ENCODE measurements around the gene RXFP3.

The RXFP3 gene, protein sequence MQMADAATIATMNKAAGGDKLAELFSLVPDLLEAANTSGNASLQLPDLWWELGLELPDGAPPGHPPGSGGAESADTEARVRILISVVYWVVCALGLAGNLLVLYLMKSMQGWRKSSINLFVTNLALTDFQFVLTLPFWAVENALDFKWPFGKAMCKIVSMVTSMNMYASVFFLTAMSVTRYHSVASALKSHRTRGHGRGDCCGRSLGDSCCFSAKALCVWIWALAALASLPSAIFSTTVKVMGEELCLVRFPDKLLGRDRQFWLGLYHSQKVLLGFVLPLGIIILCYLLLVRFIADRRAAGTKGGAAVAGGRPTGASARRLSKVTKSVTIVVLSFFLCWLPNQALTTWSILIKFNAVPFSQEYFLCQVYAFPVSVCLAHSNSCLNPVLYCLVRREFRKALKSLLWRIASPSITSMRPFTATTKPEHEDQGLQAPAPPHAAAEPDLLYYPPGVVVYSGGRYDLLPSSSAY

DNA sequence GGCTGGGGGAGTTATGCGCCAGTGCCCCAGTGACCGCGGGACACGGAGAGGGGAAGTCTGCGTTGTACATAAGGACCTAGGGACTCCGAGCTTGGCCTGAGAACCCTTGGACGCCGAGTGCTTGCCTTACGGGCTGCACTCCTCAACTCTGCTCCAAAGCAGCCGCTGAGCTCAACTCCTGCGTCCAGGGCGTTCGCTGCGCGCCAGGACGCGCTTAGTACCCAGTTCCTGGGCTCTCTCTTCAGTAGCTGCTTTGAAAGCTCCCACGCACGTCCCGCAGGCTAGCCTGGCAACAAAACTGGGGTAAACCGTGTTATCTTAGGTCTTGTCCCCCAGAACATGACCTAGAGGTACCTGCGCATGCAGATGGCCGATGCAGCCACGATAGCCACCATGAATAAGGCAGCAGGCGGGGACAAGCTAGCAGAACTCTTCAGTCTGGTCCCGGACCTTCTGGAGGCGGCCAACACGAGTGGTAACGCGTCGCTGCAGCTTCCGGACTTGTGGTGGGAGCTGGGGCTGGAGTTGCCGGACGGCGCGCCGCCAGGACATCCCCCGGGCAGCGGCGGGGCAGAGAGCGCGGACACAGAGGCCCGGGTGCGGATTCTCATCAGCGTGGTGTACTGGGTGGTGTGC, at the start of gene RXFP3:
Gene RXFP3, plus strand, starts transcription at position 6 of the 636 bp plus-strand sequence. Its CDS starts 355 bp downstream, at position 361.
- peak; percentile 13 for DNase-seq (ENCODE audit: low read depth)
- Histone ChIP-seq H3K36me3 (ENCODE audit: control insufficient read depth, insufficient read depth, low read length, severe bottlenecking) (no peaks in the 10 kb centered on the region), H3K27me3 (replicated peaks; ENCODE audit: control insufficient read depth, insufficient read depth, low read length) (peaks cover 40% of the 10 kb centered on the region), H3K4me3 (ENCODE audit: low read length) (peak within 1 kb of the TSS; percentile 89), H3K9me3 (ENCODE audit: control insufficient read depth, low read length) (peaks cover 3% of the 10 kb centered on the region), H3K9ac (ENCODE audit: low read length) (no peak within 1 kb of the TSS), H3K4me1 (ENCODE audit: control insufficient read depth, insufficient read depth, low read length) (peaks cover 23% of the 10 kb centered on the region)

DNA sequence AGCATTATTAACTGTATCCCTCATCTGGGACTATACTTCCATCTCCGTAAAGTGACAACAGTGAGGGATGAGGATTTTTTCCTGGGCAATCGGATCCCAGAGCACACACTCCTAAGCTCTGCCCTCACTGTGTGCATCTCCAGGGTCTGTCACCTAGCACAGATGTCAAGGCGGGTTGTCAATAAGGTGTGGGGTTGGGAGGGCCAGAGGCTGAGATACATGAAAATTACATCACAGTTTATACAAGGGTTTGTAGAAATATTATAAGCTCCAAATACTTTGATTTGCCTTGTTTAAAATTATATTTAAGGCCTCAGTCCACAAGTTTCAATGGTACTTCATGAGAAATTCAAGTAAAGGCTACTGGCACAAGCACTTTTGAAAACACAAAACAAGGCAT, 48.9 kb upstream of the RXFP3 start:
- Histone ChIP-seq H3K4me1 (ENCODE audit: control insufficient read depth, insufficient read depth, low read length) (peaks cover 60% of the 10 kb centered on the region), H3K9ac (ENCODE audit: low read length) (no peak overlapping the region)

DNA sequence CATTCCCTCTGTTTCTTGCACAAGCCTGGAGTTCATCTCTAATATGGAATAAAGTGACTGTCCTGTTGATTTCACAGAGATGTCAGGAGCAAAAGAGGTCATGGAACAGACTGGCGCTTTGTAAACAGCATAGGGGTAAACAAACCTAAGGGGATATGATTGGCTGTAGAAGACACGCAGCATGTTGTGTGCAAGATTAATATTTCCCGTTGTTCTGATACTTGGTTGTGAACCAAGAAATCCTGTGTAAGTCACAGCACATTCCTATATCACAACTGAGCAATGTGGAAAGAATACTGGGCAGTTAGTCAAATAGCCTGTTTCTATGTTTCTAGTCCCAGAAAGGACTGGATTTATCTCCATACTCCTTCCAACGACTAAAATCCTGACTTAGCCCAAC, 47.6 kb upstream of the RXFP3 start:
- Histone ChIP-seq H3K4me3 (ENCODE audit: low read length) (peak overlapping the region; percentile 89), H3K9ac (ENCODE audit: low read length) (peak overlapping the region; percentile 10), H3K27me3 (replicated peaks; ENCODE audit: control insufficient read depth, insufficient read depth, low read length) (no peaks in the 10 kb centered on the region), H3K4me1 (ENCODE audit: control insufficient read depth, insufficient read depth, low read length) (peaks cover 71% of the 10 kb centered on the region), H3K9me3 (ENCODE audit: control insufficient read depth, low read length) (no peaks in the 10 kb centered on the region), H3K36me3 (ENCODE audit: control insufficient read depth, insufficient read depth, low read length, severe bottlenecking) (no peaks in the 10 kb centered on the region)
- peak; percentile 63 for DNase-seq (ENCODE audit: low read depth)

More for the DNA sequence above, 48.9 kb upstream of the RXFP3 start:
- no peaks in the 10 kb centered on the region for H3K9me3 ChIP-seq (ENCODE audit: control insufficient read depth, low read length)
- H3K4me3 ChIP-seq (ENCODE audit: low read length): no peak overlapping the region
- H3K27me3 ChIP-seq (replicated peaks; ENCODE audit: control insufficient read depth, insufficient read depth, low read length): no peaks in the 10 kb centered on the region
- DNase-seq (ENCODE audit: low read depth): no peak
- H3K36me3 ChIP-seq (ENCODE audit: control insufficient read depth, insufficient read depth, low read length, severe bottlenecking): no peaks in the 10 kb centered on the region

DNA sequence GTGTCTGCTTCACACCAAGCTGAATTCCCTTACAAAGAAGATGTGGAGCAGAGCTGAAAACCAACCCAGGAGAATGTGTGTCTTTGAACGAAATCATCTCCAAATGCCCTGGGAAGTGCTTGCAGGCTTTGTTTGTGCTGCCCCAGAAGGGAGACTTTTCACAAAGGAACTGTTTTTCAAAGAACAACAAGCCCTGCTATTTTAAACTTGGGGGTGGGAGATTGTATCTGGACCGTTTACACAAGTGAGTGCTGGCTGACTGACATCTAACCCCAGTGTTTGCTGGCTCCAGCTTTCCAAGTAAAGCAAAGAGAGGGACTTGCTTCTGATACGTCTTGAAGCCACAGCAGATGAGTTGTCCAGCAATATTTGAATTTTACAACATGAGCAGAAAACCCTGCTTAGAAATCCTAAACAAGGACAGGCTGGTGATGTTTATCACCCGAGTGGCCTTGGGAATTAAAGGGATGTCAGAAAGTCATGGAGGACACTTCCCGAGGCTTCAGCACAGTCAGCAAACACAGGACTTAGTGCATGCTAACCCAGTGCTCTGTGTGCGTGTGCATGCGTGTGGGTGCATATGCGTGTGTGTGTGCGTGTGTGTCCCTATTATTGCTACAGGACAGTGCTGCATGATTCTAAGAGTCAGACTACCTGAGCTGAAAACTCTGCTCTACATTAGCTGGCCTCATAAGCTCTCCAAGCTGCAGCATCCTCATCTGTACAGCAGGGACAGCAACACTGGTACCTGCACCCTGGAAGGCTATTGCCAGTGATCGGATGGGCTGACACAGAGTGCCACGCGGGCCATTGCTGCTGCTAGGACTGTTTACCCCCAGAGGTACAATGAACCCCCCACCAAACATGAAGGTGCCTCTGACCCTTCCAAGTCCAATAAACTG, 45.8 kb upstream of the RXFP3 start:
- Histone ChIP-seq H3K36me3 (ENCODE audit: control insufficient read depth, insufficient read depth, low read length, severe bottlenecking) (no peaks in the 10 kb centered on the region), H3K4me1 (ENCODE audit: control insufficient read depth, insufficient read depth, low read length) (peaks cover 76% of the 10 kb centered on the region), H3K27me3 (replicated peaks; ENCODE audit: control insufficient read depth, insufficient read depth, low read length) (no peaks in the 10 kb centered on the region), H3K9ac (ENCODE audit: low read length) (peak overlapping the region; percentile 89), H3K4me3 (ENCODE audit: low read length) (peak overlapping the region; percentile 89), H3K9me3 (ENCODE audit: control insufficient read depth, low read length) (no peaks in the 10 kb centered on the region)
- DNase-seq (ENCODE audit: low read depth): peak; percentile 65

DNA sequence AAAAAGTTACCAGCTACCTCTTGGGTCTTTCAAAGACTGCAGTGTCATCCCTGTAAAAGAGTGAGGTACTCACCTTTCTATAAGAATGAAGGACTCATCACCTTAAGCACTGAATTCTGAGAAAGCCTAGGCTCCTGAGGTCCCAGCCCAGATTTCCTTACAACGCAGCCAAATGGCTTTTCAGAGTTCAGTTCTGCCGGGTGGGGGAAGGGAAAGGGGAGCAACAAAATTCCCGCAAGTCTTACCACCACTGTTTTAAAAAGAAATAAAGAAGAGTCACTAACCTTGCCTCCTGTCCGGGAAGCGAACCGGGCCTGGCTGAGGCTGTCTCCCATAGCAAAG, 44.8 kb upstream of the RXFP3 start:
- Histone ChIP-seq H3K4me1 (ENCODE audit: control insufficient read depth, insufficient read depth, low read length) (peaks cover 68% of the 10 kb centered on the region), H3K27me3 (replicated peaks; ENCODE audit: control insufficient read depth, insufficient read depth, low read length) (no peaks in the 10 kb centered on the region), H3K9me3 (ENCODE audit: control insufficient read depth, low read length) (no peaks in the 10 kb centered on the region), H3K9ac (ENCODE audit: low read length) (peak overlapping the region; percentile 89), H3K4me3 (ENCODE audit: low read length) (peak overlapping the region; percentile 89), H3K36me3 (ENCODE audit: control insufficient read depth, insufficient read depth, low read length, severe bottlenecking) (no peaks in the 10 kb centered on the region)
- no peak for DNase-seq (ENCODE audit: low read depth)

DNA sequence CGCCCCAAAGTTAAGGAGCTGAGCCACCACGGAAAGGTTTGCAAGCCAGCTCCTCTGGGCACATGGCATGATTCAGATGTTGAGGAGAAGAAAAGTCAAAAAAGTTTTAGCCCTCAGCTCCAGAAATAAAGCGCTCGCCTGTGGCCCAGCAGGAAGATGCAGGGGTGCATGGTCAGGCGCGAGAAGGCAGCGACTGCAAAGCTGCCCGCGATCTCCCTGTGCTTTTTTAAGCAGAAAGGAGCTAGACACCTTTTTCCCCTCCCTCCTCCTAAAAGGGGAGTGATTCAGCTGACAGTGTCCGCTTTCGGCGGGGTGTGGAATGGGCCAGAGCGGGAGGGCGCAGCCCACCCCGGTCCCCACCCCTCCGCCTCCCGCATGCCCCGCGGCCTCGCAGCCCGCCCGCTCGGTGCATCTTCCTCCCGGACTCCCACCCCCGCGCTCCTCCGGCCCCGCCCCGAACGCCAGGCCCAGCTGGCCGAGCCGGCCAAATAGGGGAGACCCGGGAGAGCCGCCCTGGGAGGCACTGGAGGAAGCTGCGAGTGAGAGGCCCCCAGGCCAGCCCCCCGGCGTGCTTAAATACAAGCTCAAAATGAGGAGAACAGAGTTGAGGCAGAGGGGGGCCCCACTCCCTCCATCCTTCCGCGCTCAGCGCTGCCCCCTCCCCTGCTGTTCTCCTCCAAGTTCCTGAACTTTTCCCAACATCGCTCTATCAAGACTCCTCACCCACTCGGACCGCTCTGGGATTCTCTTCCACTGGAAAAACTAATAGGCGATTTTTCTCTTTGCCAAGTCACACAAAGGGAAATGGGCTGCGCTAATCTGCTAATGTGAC, 44.2 kb upstream of the RXFP3 start, which contains the start of gene ADAMTS12:
Gene ADAMTS12, minus strand, starts transcription at position 203 of the 832 bp plus-strand sequence. Its CDS starts 134 bp downstream, at position 69.
- H3K27me3 ChIP-seq (replicated peaks; ENCODE audit: control insufficient read depth, insufficient read depth, low read length): no peaks in the 10 kb centered on the region
- H3K9me3 ChIP-seq (ENCODE audit: control insufficient read depth, low read length): no peaks in the 10 kb centered on the region
- peak within 1 kb of the TSS; percentile 89 for H3K4me3 ChIP-seq (ENCODE audit: low read length)
- H3K36me3 ChIP-seq (ENCODE audit: control insufficient read depth, insufficient read depth, low read length, severe bottlenecking): no peaks in the 10 kb centered on the region
- DNase-seq (ENCODE audit: low read depth): peak; percentile 84
- H3K9ac ChIP-seq (ENCODE audit: low read length): peak within 1 kb of the TSS; percentile 89
- peaks cover 64% of the 10 kb centered on the region for H3K4me1 ChIP-seq (ENCODE audit: control insufficient read depth, insufficient read depth, low read length)

DNA sequence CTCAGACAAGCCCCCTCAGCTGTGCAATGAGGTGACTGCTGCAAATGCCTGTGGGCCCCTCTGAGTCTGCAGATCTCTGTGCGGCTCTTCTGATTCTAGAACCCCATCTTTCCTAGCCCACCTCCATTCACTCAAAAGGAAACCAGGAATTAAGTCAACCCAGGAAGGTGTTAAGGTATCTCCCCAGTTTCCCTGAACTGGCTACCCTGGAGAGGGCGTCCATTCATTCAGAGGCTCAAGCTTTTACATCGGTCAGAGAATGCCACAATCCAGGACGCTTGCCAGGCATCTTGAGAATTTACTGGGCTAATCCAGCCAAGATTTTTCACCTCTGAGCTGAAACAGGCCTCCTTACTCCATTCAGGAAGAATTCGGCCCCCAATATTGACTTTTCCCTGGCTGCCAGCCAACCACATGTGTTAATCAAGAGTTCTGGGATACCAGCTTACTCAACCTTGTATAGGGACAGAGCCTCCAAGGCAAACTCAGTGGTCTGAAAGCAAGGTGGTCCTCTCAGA, 43.5 kb upstream of the RXFP3 start:
- peak overlapping the region; percentile 89 for H3K4me3 ChIP-seq (ENCODE audit: low read length)
- H3K4me1 ChIP-seq (ENCODE audit: control insufficient read depth, insufficient read depth, low read length): peaks cover 58% of the 10 kb centered on the region
- H3K36me3 ChIP-seq (ENCODE audit: control insufficient read depth, insufficient read depth, low read length, severe bottlenecking): no peaks in the 10 kb centered on the region
- DNase-seq (ENCODE audit: low read depth): peak; percentile 95
- no peaks in the 10 kb centered on the region for H3K27me3 ChIP-seq (replicated peaks; ENCODE audit: control insufficient read depth, insufficient read depth, low read length)
- H3K9me3 ChIP-seq (ENCODE audit: control insufficient read depth, low read length): no peaks in the 10 kb centered on the region
- peak overlapping the region; percentile 89 for H3K9ac ChIP-seq (ENCODE audit: low read length)

DNA sequence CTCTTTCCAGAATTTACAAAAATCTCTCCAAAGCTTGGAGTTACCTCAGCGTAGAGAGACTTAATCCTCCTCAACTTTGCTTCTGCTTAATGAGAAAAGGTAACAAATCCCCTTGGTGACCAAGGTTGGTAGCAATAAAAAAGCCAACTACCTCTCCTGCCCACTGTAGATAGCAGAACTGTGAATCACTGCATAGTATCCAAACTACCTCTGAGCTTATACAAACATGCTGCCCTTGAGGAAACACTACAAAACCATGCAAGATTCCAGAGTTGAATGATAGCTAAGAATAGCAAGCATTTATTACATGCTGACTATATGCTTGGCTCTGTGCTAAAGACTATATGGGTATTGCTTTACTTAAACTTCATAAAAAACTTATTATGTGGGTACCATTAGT, 41.6 kb upstream of the RXFP3 start:
- H3K27me3 ChIP-seq (replicated peaks; ENCODE audit: control insufficient read depth, insufficient read depth, low read length): no peaks in the 10 kb centered on the region
- H3K36me3 ChIP-seq (ENCODE audit: control insufficient read depth, insufficient read depth, low read length, severe bottlenecking): no peaks in the 10 kb centered on the region
- DNase-seq (ENCODE audit: low read depth): peak; percentile 49
- no peaks in the 10 kb centered on the region for H3K9me3 ChIP-seq (ENCODE audit: control insufficient read depth, low read length)
- no peak overlapping the region for H3K4me3 ChIP-seq (ENCODE audit: low read length)
- peaks cover 39% of the 10 kb centered on the region for H3K4me1 ChIP-seq (ENCODE audit: control insufficient read depth, insufficient read depth, low read length)
- no peak overlapping the region for H3K9ac ChIP-seq (ENCODE audit: low read length)

DNA sequence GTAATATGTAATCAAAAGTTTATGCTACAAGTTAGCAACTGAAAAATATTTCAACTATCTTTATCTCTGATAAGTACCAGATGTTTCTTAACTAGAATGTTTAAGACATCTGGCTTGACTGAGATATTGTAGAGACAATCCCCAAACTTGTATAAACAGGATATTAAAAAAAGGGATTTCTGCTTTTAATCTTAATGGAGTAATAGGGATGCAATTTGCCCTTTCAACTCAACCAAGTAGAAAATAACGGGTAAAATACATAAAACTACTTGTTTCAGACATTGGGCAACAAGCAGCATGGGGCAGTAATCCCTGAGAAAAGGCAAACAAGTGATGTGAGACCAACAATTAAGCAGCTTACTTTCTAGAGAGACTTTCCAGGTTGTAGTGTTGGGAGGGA, 35.0 kb upstream of the RXFP3 start:
- no peak overlapping the region for H3K4me3 ChIP-seq (ENCODE audit: low read length)
- DNase-seq (ENCODE audit: low read depth): peak; percentile 69
- H3K4me1 ChIP-seq (ENCODE audit: control insufficient read depth, insufficient read depth, low read length): peaks cover 7% of the 10 kb centered on the region
- peaks cover 9% of the 10 kb centered on the region for H3K9me3 ChIP-seq (ENCODE audit: control insufficient read depth, low read length)
- no peak overlapping the region for H3K9ac ChIP-seq (ENCODE audit: low read length)
- no peaks in the 10 kb centered on the region for H3K36me3 ChIP-seq (ENCODE audit: control insufficient read depth, insufficient read depth, low read length, severe bottlenecking)
- no peaks in the 10 kb centered on the region for H3K27me3 ChIP-seq (replicated peaks; ENCODE audit: control insufficient read depth, insufficient read depth, low read length)

DNA sequence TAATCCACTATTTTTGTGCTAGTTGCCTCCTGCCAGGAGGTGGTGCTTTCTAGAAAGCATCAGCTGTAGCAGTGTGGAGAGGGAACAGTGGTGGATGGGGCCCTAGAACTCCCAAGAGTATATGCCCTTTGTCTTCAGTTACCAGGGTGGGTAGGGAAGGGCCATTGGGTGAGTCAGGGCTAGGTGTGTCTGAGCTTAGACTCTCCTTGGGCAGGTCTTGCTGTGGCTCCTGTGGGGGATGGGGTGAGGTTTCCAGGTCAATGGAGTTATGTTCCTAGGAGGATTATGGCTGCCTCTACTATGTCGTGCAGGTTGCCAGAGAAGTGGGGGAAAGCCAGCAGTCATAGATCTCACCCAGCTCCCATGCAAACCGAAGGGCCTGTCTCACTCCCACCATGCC, 33.1 kb upstream of the RXFP3 start:
- DNase-seq (ENCODE audit: low read depth): no peak
- H3K9me3 ChIP-seq (ENCODE audit: control insufficient read depth, low read length): peaks cover 27% of the 10 kb centered on the region
- H3K4me1 ChIP-seq (ENCODE audit: control insufficient read depth, insufficient read depth, low read length): peaks cover 7% of the 10 kb centered on the region
- H3K9ac ChIP-seq (ENCODE audit: low read length): no peak overlapping the region
- no peaks in the 10 kb centered on the region for H3K27me3 ChIP-seq (replicated peaks; ENCODE audit: control insufficient read depth, insufficient read depth, low read length)
- no peaks in the 10 kb centered on the region for H3K36me3 ChIP-seq (ENCODE audit: control insufficient read depth, insufficient read depth, low read length, severe bottlenecking)
- no peak overlapping the region for H3K4me3 ChIP-seq (ENCODE audit: low read length)
